ENCODE data around the gene TCEAL4.
A peak's percentile ranks its signal among the peaks of the same experiment; 100 is the strongest.
"Not testable (repeated sequence)": the region's sequence is repeated elsewhere in the genome, so short reads cannot be mapped to it uniquely, and the experiment has no call there.

The TCEAL4 gene

DNA sequence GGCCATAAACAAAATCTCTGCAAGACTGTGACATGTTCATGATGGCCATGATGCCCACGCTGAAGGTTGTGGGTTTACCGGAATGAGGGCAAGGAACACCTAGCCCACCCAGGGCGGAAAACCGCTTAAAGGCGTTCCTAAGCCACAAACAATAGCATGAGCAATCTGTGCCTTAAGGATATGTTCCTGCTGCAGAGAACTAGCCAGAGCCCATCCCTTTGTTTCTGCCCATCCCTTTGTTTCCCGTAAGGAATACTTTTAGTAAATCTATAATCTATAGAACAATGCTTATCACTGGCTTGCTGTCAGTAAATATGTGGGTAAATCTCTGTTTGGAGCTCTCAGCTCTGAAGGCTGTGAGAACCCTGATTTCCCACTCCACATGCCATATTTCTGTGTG is 9.9 kb downstream of the TCEAL4 start:
- DNase-seq: not testable (repeated sequence)

DNA sequence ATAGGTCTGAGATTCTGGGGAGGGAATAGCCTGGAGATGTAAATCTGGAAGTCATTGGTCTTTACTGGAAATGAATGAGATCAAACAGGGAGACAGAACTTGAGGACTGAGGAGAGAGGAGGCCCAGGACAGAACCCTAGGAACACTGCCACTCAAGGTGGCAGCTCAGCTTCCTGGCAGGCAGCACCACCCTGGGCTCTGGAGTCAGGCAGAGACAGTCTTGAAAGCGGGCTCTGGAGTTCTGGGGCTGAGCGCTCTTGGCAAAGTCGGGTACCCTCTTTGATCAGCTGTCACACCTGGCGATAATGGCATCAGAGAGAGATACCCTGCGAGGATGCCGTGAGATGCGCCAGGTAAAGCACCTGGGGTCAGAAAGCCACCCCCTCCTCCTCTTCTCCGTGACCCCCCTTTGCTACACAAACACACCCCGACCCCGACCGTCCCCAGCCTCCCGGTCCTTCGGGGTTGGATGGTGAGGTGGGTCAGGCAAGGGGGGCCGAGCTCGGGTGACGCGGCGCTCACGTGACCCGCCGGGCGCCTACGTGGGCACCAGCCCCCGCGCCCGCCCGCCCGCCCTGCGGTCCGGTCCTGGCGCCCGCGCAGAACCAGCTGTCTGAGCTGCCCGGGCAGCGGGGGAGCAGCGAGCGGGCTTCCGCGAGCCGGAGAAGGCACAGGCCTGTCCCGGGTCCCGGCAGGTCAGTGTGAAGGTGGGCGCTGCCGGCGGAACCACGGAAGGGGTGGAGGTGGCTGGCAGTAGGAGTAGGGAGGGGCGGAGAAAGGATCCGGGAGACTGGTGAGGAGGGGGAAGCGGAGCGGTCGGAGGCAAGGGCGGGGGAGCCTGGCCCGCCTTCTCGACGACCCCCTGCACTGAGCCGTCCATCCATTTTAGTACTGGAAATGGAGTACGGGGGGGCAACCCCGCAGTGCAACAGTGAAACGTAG is 22.3 kb downstream of the TCEAL4 start, which contains the start of gene TCEAL3:
TCEAL3 (plus strand) TSS at position 600 of the 942 bp plus-strand sequence. CDS start 1,102 bp downstream, outside the sequence.
- peak; percentile 54 for DNase-seq

DNA sequence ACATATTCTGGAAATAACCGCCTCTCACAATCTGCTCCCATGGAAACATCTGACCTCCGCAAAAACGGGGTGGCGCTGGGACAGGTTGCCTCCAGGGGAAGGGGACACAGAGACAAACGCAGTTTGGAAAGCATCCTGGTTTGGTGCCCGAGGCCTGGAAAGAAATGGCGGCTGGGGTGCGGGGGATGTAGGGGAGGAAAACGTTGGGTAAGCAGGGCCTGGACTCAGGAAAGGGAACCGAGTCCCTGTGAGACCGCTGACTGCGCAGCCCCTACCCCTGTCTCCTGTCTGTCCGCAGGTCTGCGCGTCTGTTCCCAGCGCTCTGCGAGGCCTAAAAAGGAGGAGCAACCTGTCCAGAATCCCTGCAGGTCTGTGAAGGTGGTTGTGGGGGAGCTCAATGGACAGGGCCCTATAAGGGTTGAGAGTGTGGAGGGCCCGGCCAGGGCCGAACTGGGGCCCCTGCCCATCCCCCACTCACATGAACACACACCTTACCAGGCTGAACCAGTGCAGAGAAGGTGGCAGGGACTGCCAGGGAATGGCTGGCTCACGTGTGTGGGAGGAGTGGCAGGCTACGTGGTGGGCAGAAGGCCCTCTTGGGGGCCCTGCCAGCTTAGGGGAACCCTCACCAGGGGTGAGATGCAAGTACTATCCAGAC is 23.1 kb downstream of the TCEAL4 start:
- DNase-seq: no peak

DNA sequence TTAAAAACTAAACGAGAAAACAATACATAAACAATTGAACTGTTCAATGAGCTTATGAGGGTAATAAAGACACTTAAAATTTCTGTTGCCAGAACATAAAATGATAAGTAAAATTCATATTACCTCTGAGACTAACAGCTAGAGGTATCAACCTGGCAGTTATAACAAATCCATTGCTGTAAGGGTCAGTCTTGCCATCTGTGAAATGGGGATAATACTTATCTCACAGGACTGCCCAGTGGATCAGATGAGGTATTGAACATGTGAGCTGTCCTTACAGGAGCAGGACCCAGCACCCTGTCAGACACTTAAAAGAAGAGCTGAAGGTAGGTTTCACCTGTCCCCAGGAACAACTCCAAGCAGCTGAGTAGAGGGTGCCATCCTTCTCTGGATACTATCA is 25.0 kb downstream of the TCEAL4 start:
- DNase-seq: no peak

DNA sequence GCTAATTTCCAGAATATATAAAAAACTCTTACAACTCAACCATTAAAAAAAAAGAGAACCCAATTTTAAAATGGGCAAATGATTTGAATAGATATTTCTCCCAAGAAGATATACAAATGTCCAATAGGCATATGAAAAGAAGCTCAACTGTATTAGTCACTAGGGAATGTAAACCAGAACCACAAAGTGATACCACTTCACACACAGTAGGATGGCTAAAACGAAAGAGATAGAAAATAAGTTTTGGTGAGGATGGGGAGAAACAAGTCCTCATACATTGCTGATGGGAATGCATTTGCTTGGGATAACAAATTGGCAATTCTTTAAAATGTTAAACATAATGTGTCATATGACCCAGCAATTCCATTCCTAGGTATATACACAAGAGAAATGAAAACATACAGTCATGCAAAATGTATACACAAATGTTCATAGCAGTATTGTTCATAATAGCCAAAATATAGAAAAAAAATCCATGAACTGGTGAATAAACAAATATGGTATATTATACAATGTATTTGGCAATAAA is 28.1 kb downstream of the TCEAL4 start:
- DNase-seq: no peak

DNA sequence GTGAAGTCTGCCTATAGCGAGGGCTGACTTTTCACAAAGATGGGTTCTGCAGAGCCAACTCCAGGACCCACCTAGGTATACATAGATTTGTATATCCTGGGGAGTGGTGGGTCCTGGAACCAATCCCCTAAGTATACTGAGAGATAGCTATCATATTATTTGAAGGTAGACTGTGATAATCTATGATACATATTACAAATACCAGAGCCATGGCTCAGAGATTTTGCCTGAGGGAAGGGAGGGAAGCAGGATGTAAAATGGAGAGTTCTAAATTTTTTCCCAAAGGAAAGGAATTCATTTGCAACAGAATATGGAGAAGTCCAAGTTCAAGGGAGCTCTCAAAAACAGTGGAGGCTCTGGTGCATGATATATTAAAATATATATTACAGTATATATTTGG is 29.7 kb downstream of the TCEAL4 start:
- no peak for DNase-seq

DNA sequence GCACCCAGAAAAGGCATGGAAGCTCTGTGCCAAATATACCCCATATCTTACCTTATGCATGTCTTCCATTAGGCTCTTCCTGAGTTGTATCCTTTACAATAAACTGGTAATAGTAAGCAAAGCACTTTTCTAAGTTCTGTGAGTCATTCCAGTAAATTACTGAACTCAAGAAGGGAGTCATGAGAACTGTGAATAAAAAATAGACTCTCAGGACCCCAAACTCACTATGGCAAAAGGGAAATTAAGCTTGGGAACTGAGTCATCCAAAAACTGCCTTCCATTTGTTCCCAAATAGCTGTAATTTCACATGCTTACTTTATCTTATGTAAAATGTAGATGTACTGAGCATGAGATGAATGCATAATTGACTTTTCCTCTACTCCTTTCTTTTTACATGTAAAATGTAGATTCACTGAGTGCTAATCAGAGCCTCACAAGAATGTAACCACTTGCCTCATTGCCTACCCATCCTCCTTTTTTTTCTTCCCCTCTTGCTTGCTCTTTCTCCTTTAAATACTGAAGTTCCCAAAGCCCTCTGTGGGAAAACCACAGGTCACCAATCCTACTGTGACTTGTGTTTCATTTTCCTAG is 30.6 kb downstream of the TCEAL4 start:
- DNase-seq: no peak

DNA sequence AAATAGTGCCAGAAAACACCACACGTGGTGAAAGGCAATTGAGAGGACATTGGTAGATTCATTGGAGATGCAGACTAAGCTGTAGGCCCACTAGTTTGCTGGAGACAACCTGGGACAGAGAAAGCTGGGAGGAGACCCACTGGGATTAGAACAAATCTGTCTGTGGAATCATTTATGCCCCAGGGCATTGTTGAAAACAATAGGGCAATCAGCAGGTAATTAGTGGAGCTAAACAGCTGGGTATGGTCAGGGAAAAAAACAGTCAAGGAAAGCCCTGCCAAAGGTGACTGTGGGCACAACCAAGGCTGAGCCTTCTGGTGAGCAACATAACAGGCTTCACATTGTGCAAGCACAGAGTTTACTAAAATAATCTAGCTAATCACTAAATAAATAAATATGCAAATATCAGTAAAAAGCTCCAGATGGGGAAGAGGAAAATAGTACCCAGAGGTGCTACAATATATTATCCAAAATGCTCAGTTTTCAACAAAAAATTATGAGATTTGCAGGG is 31.4 kb downstream of the TCEAL4 start:
- no peak for DNase-seq

DNA sequence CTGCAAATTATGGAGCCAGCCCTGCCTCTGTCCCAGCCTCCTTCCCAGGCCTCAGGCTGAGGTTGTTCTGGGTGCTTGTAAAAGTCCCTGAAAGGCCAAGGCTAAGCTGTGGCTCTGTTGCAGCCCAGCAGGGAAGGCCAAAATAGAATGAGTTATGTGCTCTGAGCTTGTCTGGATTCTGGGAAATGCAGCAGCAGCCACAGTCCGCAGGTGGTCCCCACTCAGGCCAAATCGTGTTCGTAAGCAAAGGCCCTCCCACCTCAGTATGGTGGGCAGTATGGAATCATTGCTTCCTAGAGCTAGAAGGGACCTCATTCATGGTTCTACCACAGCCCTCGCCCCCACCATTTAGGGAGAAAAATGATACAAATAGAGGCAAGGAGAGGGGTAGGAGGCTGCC is 38.8 kb downstream of the TCEAL4 start:
- DNase-seq: no peak

DNA sequence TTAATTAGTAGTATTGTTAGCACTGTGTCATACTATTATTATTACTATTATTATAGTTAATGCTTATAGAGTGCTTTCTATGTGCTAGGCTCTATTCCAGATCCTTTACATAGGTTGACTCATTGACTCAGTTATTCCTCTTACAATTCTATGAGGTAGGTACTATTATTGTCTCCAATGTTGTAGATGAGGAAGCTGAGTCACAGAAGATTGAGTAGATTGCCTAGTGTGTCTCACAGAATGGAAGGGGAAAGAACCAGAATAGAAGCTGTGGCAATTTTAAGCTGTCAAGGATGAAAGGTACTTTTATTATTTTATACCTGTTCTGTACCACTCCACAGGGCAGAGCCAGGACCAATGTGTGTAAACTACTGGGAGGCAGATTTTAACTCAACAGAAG is 41.5 kb downstream of the TCEAL4 start:
- no peak for DNase-seq

DNA sequence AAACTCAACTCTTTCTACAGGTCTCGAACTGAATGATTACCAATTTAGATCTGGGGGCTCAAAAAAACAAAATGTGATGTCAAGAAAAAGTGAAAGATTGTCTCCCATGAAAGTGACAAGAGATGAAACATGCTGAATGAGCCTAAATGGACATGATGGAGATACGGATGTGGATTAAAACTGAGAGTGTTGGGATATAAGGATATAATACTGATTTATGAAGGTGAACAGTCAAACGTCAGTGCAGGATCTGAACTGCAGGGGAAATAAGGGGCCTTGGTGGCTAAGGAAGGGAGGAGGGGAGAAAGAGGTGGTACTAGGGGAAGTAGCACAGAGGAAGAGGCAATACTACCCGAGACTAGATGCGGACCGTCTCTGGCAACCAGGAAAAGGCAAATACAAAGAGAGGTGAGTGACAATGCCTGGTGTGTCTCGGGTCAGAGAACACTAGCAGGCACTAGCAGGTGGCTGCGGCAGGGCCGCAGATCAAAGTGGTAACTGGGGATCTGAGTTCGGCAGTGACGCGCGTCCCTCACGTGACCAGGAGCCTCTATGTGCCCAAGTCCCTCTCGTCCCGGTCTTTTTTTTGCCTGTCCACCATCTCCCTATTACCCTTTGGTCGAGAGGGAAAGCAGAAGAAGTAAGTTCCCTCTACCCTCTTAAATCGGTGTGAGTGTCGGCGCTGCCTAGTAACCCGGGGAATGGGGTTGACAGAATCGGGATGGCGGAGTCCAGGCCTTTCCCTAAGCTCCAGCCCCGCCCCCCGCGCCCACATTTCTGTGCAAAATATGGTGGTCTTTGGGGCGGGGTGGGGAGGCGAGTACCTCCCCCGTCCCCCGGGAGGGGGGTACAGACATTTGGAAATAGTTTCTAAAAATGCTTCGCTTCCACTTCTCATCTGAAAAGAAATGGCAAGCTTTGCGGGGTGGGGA is 43.3 kb downstream of the TCEAL4 start, which contains the start of gene TCEAL1:
TCEAL1 (plus strand) TSS at position 590 of the 932 bp plus-strand sequence. CDS start 942 bp downstream, outside the sequence.
- DNase-seq: peak; percentile 60

DNA sequence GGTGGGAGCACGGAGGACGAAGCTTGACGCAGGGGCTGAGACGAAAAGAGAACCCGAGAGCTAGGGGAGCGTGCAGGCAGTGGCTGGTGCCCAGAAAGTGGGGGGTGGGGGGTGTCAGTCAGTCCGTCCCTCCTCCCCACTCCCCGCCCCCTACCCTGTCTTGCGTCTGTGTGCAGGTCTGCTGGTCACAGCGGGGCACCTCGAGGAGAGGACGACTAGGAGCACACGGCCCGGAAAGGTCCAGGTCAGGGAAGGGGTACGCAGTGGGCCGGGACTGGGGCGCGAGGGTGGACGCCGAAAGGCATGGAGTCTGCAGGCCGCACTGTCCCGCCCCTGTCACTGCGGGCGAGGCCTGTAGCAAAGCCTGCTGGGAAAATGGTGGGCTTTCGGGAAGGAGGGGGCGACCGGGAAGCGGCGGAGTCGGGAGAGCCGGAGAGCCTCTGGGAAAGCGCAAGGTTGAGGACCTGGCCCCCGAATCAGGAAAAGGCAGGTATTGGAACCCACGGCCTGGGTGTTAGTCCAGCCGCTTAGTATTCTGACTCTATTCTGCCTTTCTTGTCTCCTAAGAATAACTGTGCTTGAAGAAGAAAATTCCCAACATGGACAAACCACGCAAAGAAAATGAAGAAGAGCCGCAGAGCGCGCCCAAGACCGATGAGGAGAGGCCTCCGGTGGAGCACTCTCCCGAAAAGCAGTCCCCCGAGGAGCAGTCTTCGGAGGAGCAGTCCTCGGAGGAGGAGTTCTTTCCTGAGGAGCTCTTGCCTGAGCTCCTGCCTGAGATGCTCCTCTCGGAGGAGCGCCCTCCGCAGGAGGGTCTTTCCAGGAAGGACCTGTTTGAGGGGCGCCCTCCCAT is 44.2 kb downstream of the TCEAL4 start:
- peak; percentile 62 for DNase-seq

DNA sequence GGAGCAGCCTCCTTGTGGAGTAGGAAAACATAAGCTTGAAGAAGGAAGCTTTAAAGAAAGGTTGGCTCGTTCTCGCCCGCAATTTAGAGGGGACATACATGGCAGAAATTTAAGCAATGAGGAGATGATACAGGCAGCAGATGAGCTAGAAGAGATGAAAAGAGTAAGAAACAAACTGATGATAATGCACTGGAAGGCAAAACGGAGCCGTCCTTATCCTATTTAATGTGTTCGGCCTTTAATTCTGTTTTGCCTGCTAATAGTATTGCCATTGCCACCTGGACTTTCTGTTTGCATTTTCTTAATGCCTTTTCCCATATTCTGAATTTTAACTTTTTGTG is 44.8 kb downstream of the TCEAL4 start:
- no peak for DNase-seq

DNA sequence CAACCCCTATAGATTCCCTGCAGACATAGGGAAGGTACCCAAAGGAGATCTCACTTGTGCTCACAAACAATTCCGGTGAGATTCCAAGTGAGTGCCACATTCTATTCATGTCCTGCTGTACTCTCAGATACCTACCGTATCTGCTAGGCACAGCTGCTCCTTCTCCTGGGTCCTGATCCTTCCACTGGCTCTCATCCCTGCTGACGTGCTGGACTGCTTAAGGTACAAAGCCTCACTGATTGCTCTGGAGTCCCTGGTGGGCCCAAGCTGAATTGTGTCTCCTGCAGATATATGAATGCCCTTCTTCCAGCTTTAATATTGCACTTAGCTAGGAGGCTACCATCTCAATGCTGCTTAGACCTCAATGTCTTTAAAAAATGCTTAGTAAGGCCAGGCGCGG is 45.8 kb downstream of the TCEAL4 start:
- no peak for DNase-seq

DNA sequence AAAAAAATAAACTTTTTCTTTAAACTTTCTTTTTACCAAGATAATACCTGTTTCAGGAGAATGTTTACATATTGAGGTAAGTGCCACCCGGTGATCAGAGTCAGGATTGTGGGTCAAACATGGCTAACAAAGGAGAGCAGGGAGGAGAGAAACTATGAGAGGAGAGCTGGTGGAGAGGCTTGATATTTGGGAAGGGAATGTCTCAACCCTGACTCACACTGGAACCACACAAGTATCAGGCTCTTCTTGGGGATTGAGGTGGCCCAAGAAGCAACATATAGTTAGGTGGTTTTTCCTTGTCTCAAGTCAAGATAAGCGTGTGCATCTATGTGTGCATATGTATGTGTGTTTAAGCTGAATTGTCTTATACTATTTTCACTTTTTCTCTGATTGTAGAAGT is 50.1 kb downstream of the TCEAL4 start:
- DNase-seq: no peak
